ENCODE results near the gene UBTD1. TPM values are rescaled to one million over a fixed set of nuclear protein-coding genes. Genes with fewer than 3 reads are reported as not detected.

UBTD1 gene
- total RNA-seq, 3 donors from 2014 or later: 0.49 to 7.3 (median 3.4) TPM

GRCh38 chr10:97598407-97599271 lies 99.9 kb downstream of the UBTD1 start:
- no peak for DNase-seq
- intact Hi-C loops (cut with DNase I, micrococcal nuclease): no loop called here
- Histone ChIP-seq H3K9me3 (no peaks in the 10 kb centered on the region), H3K4me3 (no peak overlapping the region), H3K36me3 (ENCODE audit: low read depth) (no peaks in the 10 kb centered on the region), H3K4me1 (ENCODE audit: low read depth) (no peaks in the 10 kb centered on the region)
- no peak for TF ChIP-seq CTCF (IDR thresholded peaks at IDR 0.05)
- no peak for ATAC-seq

GRCh38 chr10:97599272-97599619 lies 100.5 kb downstream of the UBTD1 start:
- TF ChIP-seq CTCF (IDR thresholded peaks at IDR 0.05): no peak
- ATAC-seq: no peak
- intact Hi-C loops (cut with DNase I, micrococcal nuclease): no loop called here
- Histone ChIP-seq H3K9me3 (no peaks in the 10 kb centered on the region), H3K36me3 (ENCODE audit: low read depth) (no peaks in the 10 kb centered on the region), H3K4me3 (no peak overlapping the region), H3K4me1 (ENCODE audit: low read depth) (no peaks in the 10 kb centered on the region)
- DNase-seq: no peak

- intact Hi-C loops (cut with DNase I, micrococcal nuclease): no loop called here
- H3K36me3 ChIP-seq (ENCODE audit: low read depth): no peaks in the 10 kb centered on the region
- no peaks in the 10 kb centered on the region for H3K9me3 ChIP-seq
- no peak for TF ChIP-seq CTCF (IDR thresholded peaks at IDR 0.05)
- H3K4me3 ChIP-seq: no peak overlapping the region
- DNase-seq (no peak), ATAC-seq (no peak)
- no peaks in the 10 kb centered on the region for H3K4me1 ChIP-seq (ENCODE audit: low read depth)
Observed at GRCh38 chr10:97600616-97601015, 101.9 kb downstream of the UBTD1 start.

- TF ChIP-seq CTCF (IDR thresholded peaks at IDR 0.05): no peak
- H3K9me3 ChIP-seq: no peaks in the 10 kb centered on the region
- intact Hi-C loops (cut with DNase I, micrococcal nuclease): no loop called here
- H3K4me1 ChIP-seq (ENCODE audit: low read depth): no peaks in the 10 kb centered on the region
- no peak for DNase-seq
- H3K36me3 ChIP-seq (ENCODE audit: low read depth): no peaks in the 10 kb centered on the region
- H3K4me3 ChIP-seq: no peak overlapping the region
- ATAC-seq: no peak
Observed at GRCh38 chr10:97601268-97602215, 102.8 kb downstream of the UBTD1 start.

- no peaks in the 10 kb centered on the region for H3K36me3 ChIP-seq (ENCODE audit: low read depth)
- no peak for DNase-seq
- H3K4me1 ChIP-seq (ENCODE audit: low read depth): no peaks in the 10 kb centered on the region
- intact Hi-C loops (cut with DNase I, micrococcal nuclease): no loop called here
- no peak for ATAC-seq
- no peak for TF ChIP-seq CTCF (IDR thresholded peaks at IDR 0.05)
- H3K4me3 ChIP-seq: no peak overlapping the region
- H3K9me3 ChIP-seq: no peaks in the 10 kb centered on the region
Observed at GRCh38 chr10:97607095-97607636, 108.4 kb downstream of the UBTD1 start.
